ENCODE results near the gene GPRIN2. TPM values are rescaled to one million over a fixed set of nuclear protein-coding genes. Genes with fewer than 3 reads are reported as not detected.

GPRIN2 gene
- total and polyA plus RNA-seq, 3 donors from 2014 or later, result 4.3 to 5.7 (median 4.9) TPM

DNA sequence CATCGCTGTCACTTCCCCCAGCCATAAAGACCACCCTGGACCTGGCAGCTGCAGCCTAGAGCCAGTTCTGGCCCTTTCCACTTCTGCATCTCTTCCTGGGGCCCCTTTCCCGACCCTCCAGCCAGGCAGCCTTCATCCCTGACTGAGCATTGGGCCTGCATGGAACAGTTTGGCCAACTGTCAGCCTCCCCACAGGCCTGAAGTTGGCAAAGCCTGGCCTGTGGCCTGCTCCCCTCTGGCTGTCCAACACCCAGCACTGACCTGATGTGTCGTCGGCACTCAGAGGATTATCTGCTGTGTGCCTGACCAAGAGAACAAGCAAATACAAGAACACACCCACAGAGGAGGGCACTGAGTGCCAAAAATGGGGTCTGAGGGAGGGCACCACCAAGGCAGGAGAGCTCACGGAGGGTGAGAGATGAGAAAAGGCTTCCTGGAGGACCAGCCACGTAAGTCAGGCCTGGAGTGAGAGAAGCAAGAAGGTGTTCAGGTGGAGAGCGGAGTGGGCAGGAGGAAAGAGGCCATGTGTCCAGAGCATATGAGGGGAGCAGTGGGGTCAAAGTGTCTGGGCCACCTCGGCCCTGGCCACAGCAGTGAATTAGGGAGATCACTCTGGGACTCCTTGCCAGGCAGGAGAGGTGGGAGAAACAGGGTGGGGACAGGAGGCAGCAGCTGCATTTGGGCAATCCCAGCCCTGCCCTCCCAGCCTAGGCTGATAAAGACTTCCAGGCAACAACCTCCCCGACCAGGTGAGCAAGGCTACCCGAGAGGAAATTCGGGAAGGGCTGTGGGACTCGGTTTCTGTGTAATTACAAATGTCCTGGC lies 4.5 kb downstream of the GPRIN2 start:
- no peaks in the 10 kb centered on the region for H3K36me3 ChIP-seq (ENCODE audit: low read depth, missing control alignments)
- H3K4me1 ChIP-seq, result peaks cover 6% of the 10 kb centered on the region
- no peak overlapping the region for H3K4me3 ChIP-seq
- DNase-seq, result peak; percentile 12
- H3K27me3 ChIP-seq, result no peaks in the 10 kb centered on the region
- TF ChIP-seq POLR2A (IDR thresholded peaks at IDR 0.05), result no peak
- intact Hi-C loops (cut with DNase I; ENCODE audit: low total_unique reads), result no loop called here
- no peaks in the 10 kb centered on the region for H3K9me3 ChIP-seq
- WGBS, 2 donors, result 83 to 91% methylated on average over 12 of the region's 12 CpGs
- H3K27ac ChIP-seq, result no peak overlapping the region

DNA sequence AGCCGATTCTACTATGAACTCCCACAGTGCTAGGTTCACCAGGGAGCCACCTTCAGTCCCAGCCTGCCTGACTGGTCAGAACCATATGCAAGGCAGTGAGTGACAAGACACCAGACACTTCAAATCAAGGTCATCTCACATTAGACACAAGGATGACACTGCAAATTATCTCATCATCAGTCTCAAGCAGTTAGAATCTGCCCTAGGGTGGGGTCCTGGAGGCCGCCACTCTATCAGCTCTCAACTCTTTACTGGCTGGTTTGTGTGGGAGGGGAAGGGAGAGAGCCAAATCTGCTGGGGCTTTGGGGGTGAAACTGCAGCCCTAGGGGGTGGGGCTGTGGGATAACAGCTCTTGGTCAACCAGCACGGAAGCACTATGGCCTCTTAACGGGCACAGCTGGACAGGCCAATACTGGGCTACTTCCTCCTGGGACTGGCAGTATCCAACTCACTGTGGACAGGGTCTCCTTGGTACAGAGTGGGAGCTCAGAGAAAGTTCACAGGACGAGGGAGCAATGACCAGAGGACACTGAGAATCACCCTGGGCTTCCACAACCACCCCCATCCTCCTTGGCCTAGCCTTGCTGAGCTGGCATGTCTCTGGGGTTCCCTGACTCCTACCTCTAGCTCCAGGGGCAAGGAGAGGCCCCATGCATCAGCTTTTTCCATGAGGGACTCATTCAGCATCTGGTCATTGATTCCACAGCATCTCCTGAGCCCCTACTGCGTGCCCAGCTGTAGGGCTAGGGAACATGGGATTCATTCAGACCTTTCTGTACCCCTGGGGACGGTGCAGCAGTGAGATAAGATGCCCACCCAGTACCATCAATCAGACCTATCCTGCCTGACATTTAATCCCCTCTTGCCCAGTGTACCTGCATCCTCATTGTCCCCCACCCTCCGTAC lies 5.4 kb downstream of the GPRIN2 start:
- TF ChIP-seq, protein P1, sequence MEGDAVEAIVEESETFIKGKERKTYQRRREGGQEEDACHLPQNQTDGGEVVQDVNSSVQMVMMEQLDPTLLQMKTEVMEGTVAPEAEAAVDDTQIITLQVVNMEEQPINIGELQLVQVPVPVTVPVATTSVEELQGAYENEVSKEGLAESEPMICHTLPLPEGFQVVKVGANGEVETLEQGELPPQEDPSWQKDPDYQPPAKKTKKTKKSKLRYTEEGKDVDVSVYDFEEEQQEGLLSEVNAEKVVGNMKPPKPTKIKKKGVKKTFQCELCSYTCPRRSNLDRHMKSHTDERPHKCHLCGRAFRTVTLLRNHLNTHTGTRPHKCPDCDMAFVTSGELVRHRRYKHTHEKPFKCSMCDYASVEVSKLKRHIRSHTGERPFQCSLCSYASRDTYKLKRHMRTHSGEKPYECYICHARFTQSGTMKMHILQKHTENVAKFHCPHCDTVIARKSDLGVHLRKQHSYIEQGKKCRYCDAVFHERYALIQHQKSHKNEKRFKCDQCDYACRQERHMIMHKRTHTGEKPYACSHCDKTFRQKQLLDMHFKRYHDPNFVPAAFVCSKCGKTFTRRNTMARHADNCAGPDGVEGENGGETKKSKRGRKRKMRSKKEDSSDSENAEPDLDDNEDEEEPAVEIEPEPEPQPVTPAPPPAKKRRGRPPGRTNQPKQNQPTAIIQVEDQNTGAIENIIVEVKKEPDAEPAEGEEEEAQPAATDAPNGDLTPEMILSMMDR (IDR thresholded peaks at IDR 0.05), result no peak
- no peak for TF ChIP-seq POLR2A (IDR thresholded peaks at IDR 0.05)
- H3K4me1 ChIP-seq, result peaks cover 4% of the 10 kb centered on the region
- H3K27me3 ChIP-seq, result no peaks in the 10 kb centered on the region
- DNase-seq, result peak; percentile 13
- no peak overlapping the region for H3K4me3 ChIP-seq
- intact Hi-C loops (cut with DNase I; ENCODE audit: low total_unique reads), result no loop called here
- no peaks in the 10 kb centered on the region for H3K9me3 ChIP-seq
- no peak overlapping the region for H3K27ac ChIP-seq
- no peaks in the 10 kb centered on the region for H3K36me3 ChIP-seq (ENCODE audit: low read depth, missing control alignments)
- 77 to 83% methylated on average over 8 of the region's 8 CpGs for WGBS, 2 donors

DNA sequence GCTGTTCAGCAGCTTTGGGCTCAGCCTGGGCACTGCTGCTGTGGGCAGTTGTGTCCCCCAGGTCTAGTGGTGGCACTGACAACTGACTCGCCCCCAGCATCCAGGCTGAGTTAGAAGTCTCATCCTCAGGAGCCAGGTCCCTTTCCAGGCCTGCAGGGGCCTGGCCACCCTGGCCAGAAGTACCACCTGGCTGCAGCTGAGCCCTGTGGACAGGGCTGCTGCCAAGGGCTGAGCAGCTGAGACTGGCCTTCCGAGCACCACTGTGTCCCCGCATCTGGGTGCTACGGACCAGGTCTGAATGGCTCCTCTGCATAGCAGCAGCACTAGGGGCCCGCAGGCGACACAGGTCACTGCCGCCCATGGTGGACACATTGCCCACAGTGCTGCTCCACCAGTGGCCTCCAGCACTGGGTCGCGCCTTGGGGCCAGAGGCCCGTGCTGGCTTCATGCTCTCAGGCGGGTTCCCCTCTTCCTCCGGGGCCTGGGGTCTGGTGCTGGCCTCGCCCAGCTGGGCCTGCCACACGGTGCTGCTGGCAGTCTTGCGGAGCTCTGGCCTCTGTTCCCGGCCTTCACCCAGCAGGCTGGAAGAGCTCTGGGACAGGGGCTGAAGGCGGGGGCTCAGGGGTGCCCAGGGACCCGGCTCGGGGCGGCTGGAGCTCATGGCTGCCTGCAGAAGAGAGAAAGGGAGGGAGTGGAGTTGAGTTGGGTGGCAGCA lies 6.2 kb downstream of the GPRIN2 start:
- intact Hi-C loops (cut with DNase I; ENCODE audit: low total_unique reads), result no loop called here
- Histone ChIP-seq H3K4me1 (no peaks in the 10 kb centered on the region), H3K36me3 (ENCODE audit: low read depth, missing control alignments) (no peaks in the 10 kb centered on the region), H3K4me3 (no peak overlapping the region), H3K27me3 (no peaks in the 10 kb centered on the region), H3K27ac (no peak overlapping the region), H3K9me3 (no peaks in the 10 kb centered on the region)
- DNase-seq, result peak; percentile 13
- 83 to 89% methylated on average over 20 of the region's 20 CpGs for WGBS, 2 donors
- TF ChIP-seq, protein P1 (IDR thresholded peaks at IDR 0.05), result no peak
- TF ChIP-seq POLR2A (IDR thresholded peaks at IDR 0.05), result no peak

DNA sequence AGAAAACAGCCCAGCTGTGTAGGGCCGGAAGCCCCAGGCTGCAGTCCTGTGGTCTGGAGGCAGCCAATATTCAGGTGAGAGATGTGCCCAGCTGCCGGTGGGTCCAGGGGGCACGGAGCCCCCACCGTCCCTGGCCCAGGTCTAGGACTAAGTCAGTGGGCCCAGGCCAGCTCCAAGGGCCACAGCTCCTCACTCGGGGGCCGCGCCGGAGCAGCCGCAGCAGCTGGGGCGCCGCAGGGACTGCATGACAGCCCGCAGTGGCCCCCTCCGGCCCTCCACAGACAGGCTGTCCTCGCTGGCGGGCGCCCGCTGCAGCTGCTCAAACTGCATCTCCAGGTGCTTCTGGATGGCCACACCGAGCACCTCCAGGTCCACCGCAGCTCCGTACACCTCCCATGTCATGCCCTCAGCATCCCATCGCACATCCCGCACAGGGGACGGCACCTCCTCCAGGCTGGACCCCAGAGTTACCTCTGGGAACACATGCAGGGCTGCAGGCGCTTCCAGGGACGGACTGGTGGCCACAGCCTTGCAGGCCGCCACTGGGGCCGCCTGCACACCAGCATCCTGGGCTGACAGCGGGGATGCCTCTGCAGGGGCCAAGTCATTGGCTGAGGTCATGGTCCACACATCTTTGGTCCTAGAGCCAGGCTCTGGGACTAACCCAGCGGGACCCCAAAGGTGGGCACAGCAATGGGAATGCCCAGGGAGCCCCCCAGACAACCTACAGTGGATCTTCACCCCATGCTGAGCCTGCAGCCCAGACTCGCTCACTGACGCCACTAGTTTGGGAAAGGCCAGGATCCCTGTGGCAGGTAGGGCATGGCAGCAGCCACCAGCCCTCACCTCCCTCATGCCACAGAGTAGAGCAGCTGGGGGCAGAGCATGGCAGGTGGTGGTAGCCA lies 7.0 kb downstream of the GPRIN2 start:
- no peaks in the 10 kb centered on the region for H3K36me3 ChIP-seq (ENCODE audit: low read depth, missing control alignments)
- WGBS, 2 donors, result 87 to 90% methylated on average over 22 to 31 of the region's 31 CpGs
- no peak overlapping the region for H3K27ac ChIP-seq
- H3K4me1 ChIP-seq, result no peaks in the 10 kb centered on the region
- intact Hi-C loops (cut with DNase I; ENCODE audit: low total_unique reads), result no loop called here
- DNase-seq, result peak; percentile 12
- H3K9me3 ChIP-seq, result no peaks in the 10 kb centered on the region
- H3K27me3 ChIP-seq, result no peaks in the 10 kb centered on the region
- no peak overlapping the region for H3K4me3 ChIP-seq
- TF ChIP-seq POLR2A (IDR thresholded peaks at IDR 0.05), result no peak
- TF ChIP-seq, protein P1 (IDR thresholded peaks at IDR 0.05), result no peak

Data from testis (tissue), 3 donors.